K562 (cell line): ENCODE data around the gene PLEKHA7. TPM values are rescaled to one million over a fixed set of nuclear protein-coding genes. Genes with fewer than 3 reads are reported as not detected.

Experiments
- ATAC-seq: fragments of 200-7000 bp; cut with Tn5 transposase; 3 replicates; pipeline ENCODE4 v1.9.1; 2020; ENCODE audit warnings: moderate library complexity
- BruUV-seq: library from RNA; stranded (reverse); fragments of 400-500 nt; replicated peaks from 2 replicates; lab custom pipeline; 2021; lab: Mats Ljungman, UMichigan
- CTCF ChIA-PET: fragments of 300-600 bp; formaldehyde crosslinking; extraction: SDS; loops from one replicate; lab custom pipeline; 2021; ENCODE audit warnings: low intra/inter-chr PET ratio; lab: Yijun Ruan, JAX
- POLR2A ChIA-PET: fragments of 300-600, 350-650 bp; sonication (Branson Sonifier 250); formaldehyde crosslinking; extraction: SDS; loops from one replicate; lab custom pipeline; 2021; ENCODE audit warnings: antibody characterized with exemption, inconsistent platforms; lab: Yijun Ruan, JAX
- DNase-seq, 4 experiments: peaks; one replicate each; pipeline versions ENCODE4 v3.0.0 to v3.0.0-alpha.2; 2011 to 2018; ENCODE audit warnings: low spot score in 3 of 4, mixed read lengths in 3 of 4; ENCODE audit errors: extremely low read depth in 1 of 4
- FAIRE-seq: peaks from 2 replicates; lab custom pipeline; 2011; peaks lifted over from hg19 to GRCh38; lab: Jason Lieb, UNC
- H2AFZ ChIP-seq: 2 replicates; pipeline ENCODE4 v1.6.0; 2011; ENCODE audit warnings: low read depth, low read length, control low read depth, inconsistent platforms
- H3K27ac ChIP-seq: fragments of 200-600 bp; 3 replicates; pipeline ENCODE4 v1.8.0; 2011; ENCODE audit warnings: low read depth, mild to moderate bottlenecking, control low read depth, inconsistent platforms, low read length, moderate library complexity, mixed read lengths; ENCODE audit errors: extremely low read depth
- H3K27me3 ChIP-seq, 2 experiments: fragments of 300-600 bp in 1 of 2; 2 replicates in 1 of 2; 3 replicates in 1 of 2; pipeline versions ENCODE4 v1.6.0 to v1.8.0; 2011; ENCODE audit warnings: inconsistent platforms in 2 of 2, low read length in 2 of 2, mild to moderate bottlenecking in 1 of 2, mixed read lengths in 1 of 2, moderate library complexity in 1 of 2; ENCODE audit not compliant: control insufficient read depth in 2 of 2, insufficient read depth in 2 of 2
- H3K36me3 ChIP-seq: fragments of 300-600 bp; 3 replicates; pipeline ENCODE4 v1.8.0; 2011; ENCODE audit warnings: mild to moderate bottlenecking, low read length, inconsistent platforms; ENCODE audit not compliant: control insufficient read depth, insufficient read depth
- H3K4me1 ChIP-seq, 2 experiments: fragments of 200-600 bp in 1 of 2; replicated peaks in 1 of 2; 2 replicates in 1 of 2; 3 replicates in 1 of 2; pipeline versions ENCODE4 v1.5.1 to v1.8.0; 2011; ENCODE audit warnings: inconsistent platforms in 2 of 2, low read length in 2 of 2, mild to moderate bottlenecking in 1 of 2, mixed read lengths in 1 of 2, moderate library complexity in 1 of 2; ENCODE audit not compliant: control insufficient read depth in 2 of 2, insufficient read depth in 2 of 2
- H3K4me2 ChIP-seq: 2 replicates; pipeline ENCODE4 v1.6.1; 2011; ENCODE audit warnings: low read length, control low read depth, inconsistent platforms, mixed read lengths; ENCODE audit not compliant: insufficient read depth
- H3K4me3 ChIP-seq: fragments of 200-600 bp; sonication (generic), shearing (Covaris generic); 2 replicates; pipeline ENCODE4 v1.5.1; 2016; ENCODE audit warnings: control low read depth, inconsistent platforms
- H3K79me2 ChIP-seq: fragments of 200-600 bp; 3 replicates; pipeline ENCODE4 v1.8.0; 2011; ENCODE audit warnings: low read length, inconsistent platforms; ENCODE audit not compliant: control insufficient read depth, insufficient read depth
- H3K9ac ChIP-seq, 2 experiments: 2 replicates each; pipeline versions ENCODE4 v1.6.0 to v1.6.1; 2011; ENCODE audit warnings: low read depth in 2 of 2, low read length in 2 of 2, control low read depth in 1 of 2, inconsistent platforms in 1 of 2, mild to moderate bottlenecking in 1 of 2, mixed read lengths in 1 of 2; ENCODE audit not compliant: insufficient read depth in 1 of 2
- H3K9me1 ChIP-seq: one replicate; pipeline ENCODE4 v1.6.0; 2011; ENCODE audit warnings: inconsistent platforms, mild to moderate bottlenecking, low read length, moderate library complexity; ENCODE audit not compliant: control insufficient read depth, insufficient read depth
- H3K9me3 ChIP-seq: replicated peaks from 2 replicates; pipeline ENCODE4 v1.5.1; 2011; ENCODE audit warnings: low read depth, low read length, inconsistent platforms; ENCODE audit not compliant: control insufficient read depth, insufficient read depth
- H4K20me1 ChIP-seq: replicated peaks from 2 replicates; pipeline ENCODE4 v1.6.1; 2011; ENCODE audit warnings: low read length, inconsistent platforms, mixed read lengths; ENCODE audit not compliant: control insufficient read depth, insufficient read depth
- CBX8 ChIP-seq: fragments of 200-600 bp; sonication (generic); IDR thresholded peaks from 2 replicates; pipeline ENCODE4 v1.6.1; 2012; ENCODE audit warnings: borderline replicate concordance, mixed run types, low read depth, mild to moderate bottlenecking, moderate library complexity, mixed read lengths, low read length, control low read depth, inconsistent platforms; ENCODE audit not compliant: poor library complexity, severe bottlenecking; ENCODE audit errors: extremely low read depth
- KLF13 ChIP-seq: fragments of 450-650 bp; IDR thresholded peaks from 2 replicates; pipeline ENCODE4 v1.6.1; 2016; ENCODE audit warnings: missing genetic modification characterization, low read depth, mild to moderate bottlenecking, missing compliant biosample characterization, moderate library complexity, borderline replicate concordance
- MCM2 ChIP-seq: fragments of 450-650 bp; IDR thresholded peaks from 2 replicates; pipeline ENCODE4 v1.6.1; 2017; ENCODE audit warnings: low read depth, mild to moderate bottlenecking
- PHF21A ChIP-seq: fragments of 450-650 bp; IDR thresholded peaks from 2 replicates; pipeline ENCODE4 v1.6.1; 2017; ENCODE audit warnings: low read depth, borderline replicate concordance
- RAD21 ChIP-seq, 2 experiments: fragments of 250-450 bp in 1 of 2; fragments of 450-650 bp in 1 of 2; sonication (Bioruptor Pico) in 1 of 2; formaldehyde crosslinking in 1 of 2; IDR thresholded peaks in 1 of 2; conservative IDR thresholded peaks in 1 of 2; 2 replicates each; pipeline versions ENCODE4 v1.4.0 to v1.8.0; 2020 to 2022; ENCODE audit warnings: mild to moderate bottlenecking in 2 of 2, moderate library complexity in 1 of 2
- ZNF384 ChIP-seq: IDR thresholded peaks from 2 replicates; pipeline ENCODE4 v1.6.1; 2012; ENCODE audit warnings: low read depth, low read length, improper control_type of control experiment
- ZNF717 ChIP-seq: fragments of 250-450 bp; sonication (Bioruptor Pico); IDR thresholded peaks from 2 replicates; pipeline ENCODE4 v1.5.0; 2021
- WGBS: fragments of 100-300 bp; shearing (Covaris generic); methylation state at CpG from one replicate; pipeline ENCODE4 v1.1.6; 2016; ENCODE audit warnings: low coverage, mixed read lengths; ENCODE audit not compliant: insufficient coverage; ENCODE audit errors: missing lambda C conversion rate; 5-methylcytosine and 5-hydroxymethylcytosine counted together
- in situ Hi-C: fragments of 300-500 bp; cut with MboI; formaldehyde crosslinking; loops from 4 replicates; pipeline ENCODE4 v1.15.0; 2018; ENCODE audit warnings: inconsistent platforms, mixed read lengths
- intact Hi-C: fragments of 100-400 bp; cut with micrococcal nuclease; formaldehyde crosslinking; loops from 2 replicates; pipeline ENCODE4 v1.14.2; 2022
- polyA plus RNA-seq, 8 experiments: library from polyadenylated mRNA; depleted of rRNA in 4 of 8; stranded (reverse) in 5 of 8; unstranded in 3 of 8; fragments of >200 nt; fragmentation: Nextera tagmentation in 2 of 8; fragmentation: Illumina TruSeq in 1 of 8; extraction: Ambion mirVana in 2 of 8; extraction: Trizol in 1 of 8; gene quantifications; 2 replicates each; pipeline versions ENCODE4 v1.2.1 to v1.2.3, GENCODE V29; 2011 to 2014; ENCODE audit warnings: inconsistent platforms in 1 of 8, missing spikeins in 1 of 8
- total RNA-seq, 7 experiments: library from RNA; depleted of rRNA in 6 of 7; stranded (reverse); fragments of >200 nt in 6 of 7; fragmentation: Illumina TruSeq in 2 of 7; extraction: Trizol in 2 of 7; gene quantifications; 2 replicates each; pipeline versions ENCODE4 v1.2.1 to v1.2.3, GENCODE V29; 2011 to 2021; ENCODE audit warnings: low replicate concordance in 1 of 7
- TF ChIP-seq, protein P1 (sequence below), 2 experiments: fragments of 450-650 bp in 1 of 2; sonication (generic) in 1 of 2; formaldehyde crosslinking in 1 of 2; IDR thresholded peaks in 1 of 2; conservative IDR thresholded peaks in 1 of 2; 2 replicates each; pipeline versions ENCODE4 v1.6.1 to v1.8.1; 2016 to 2023; ENCODE audit warnings: mild to moderate bottlenecking in 2 of 2, moderate library complexity in 2 of 2, inconsistent platforms in 1 of 2, missing genetic modification reagents in 1 of 2
- TF ChIP-seq, protein P2 (sequence below), 3 experiments: IDR thresholded peaks in 2 of 3; conservative IDR thresholded peaks in 1 of 3; 2 replicates each; pipeline ENCODE4 v1.5.1; 2011 to 2012; ENCODE audit warnings: low read length in 3 of 3, mild to moderate bottlenecking in 3 of 3, control low read depth in 2 of 3, improper control_type of control experiment in 1 of 3, inconsistent platforms in 1 of 3, low read depth in 1 of 3, mixed read lengths in 1 of 3, moderate library complexity in 1 of 3; ENCODE audit not compliant: insufficient read depth in 2 of 3

PLEKHA7 gene
- total and polyA plus RNA-seq, 9 of the 15 experiments (the other 6 are each of a cell fraction or from before 2014, with no cell fraction given) = 0.06 to 0.77 (median 0.20) TPM; not detected in 1

DNA sequence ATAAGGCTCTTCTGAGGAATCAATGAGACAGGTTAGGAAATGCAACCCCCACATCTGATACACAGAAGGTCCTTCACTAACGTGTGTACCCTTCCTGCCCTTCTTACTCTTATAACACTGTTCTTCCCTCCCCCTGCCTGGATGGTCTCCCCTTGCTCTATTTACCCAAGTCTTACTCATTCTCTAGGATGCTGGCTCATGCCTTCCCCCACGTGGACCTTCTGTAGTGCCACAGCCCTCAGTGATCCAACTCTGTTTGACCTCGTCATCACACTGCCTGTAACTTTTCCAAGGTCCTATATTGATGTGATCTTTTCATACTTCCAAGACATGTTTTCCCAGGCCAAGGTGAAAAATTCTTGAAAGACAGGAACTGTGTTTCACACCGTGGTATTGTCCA is 195.9 kb downstream of the PLEKHA7 start:
- Histone ChIP-seq H3K9me3 (no peaks in the 10 kb centered on the region), H3K9me1 (no peaks in the 10 kb centered on the region), H4K20me1 (no peaks in the 10 kb centered on the region), H3K9ac (no peak overlapping the region), H3K27ac (no peak overlapping the region), H3K4me3 (no peak overlapping the region), H2AFZ (no peak overlapping the region), H3K27me3 (peaks cover 35 to 56% of the 10 kb centered on the region in 2 experiments), H3K79me2 (no peaks in the 10 kb centered on the region), H3K4me2 (no peak overlapping the region), H3K4me1 (peaks cover 5 to 11% of the 10 kb centered on the region in 2 experiments; a peak in 3 of 5 replicates), H3K36me3 (no peaks in the 10 kb centered on the region)
- TF ChIP-seq KLF13 (tag) = no peak
- no peak for TF ChIP-seq CBX8
- peak in 1 of 2 experiments; percentile 20; a peak in 1 of 4 replicates for TF ChIP-seq RAD21 (CRISPR knock-in tag; conservative IDR thresholded peaks at IDR 0.05 in 1 of 2, IDR thresholded peaks at IDR 0.05 in 1 of 2)
- no peak for TF ChIP-seq PHF21A
- TF ChIP-seq, protein P1, sequence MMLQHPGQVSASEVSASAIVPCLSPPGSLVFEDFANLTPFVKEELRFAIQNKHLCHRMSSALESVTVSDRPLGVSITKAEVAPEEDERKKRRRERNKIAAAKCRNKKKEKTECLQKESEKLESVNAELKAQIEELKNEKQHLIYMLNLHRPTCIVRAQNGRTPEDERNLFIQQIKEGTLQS (IDR thresholded peaks at IDR 0.05) = 0 out of 2 replicates have a peak, but pooled peaks have one; percentile 7
- TF ChIP-seq, protein P1 (CRISPR knock-in tag; conservative IDR thresholded peaks at IDR 0.05) = no peak
- no peak for TF ChIP-seq ZNF717
- no peak for TF ChIP-seq MCM2
- TF ChIP-seq ZNF384 = no peak
- TF ChIP-seq, protein P2, sequence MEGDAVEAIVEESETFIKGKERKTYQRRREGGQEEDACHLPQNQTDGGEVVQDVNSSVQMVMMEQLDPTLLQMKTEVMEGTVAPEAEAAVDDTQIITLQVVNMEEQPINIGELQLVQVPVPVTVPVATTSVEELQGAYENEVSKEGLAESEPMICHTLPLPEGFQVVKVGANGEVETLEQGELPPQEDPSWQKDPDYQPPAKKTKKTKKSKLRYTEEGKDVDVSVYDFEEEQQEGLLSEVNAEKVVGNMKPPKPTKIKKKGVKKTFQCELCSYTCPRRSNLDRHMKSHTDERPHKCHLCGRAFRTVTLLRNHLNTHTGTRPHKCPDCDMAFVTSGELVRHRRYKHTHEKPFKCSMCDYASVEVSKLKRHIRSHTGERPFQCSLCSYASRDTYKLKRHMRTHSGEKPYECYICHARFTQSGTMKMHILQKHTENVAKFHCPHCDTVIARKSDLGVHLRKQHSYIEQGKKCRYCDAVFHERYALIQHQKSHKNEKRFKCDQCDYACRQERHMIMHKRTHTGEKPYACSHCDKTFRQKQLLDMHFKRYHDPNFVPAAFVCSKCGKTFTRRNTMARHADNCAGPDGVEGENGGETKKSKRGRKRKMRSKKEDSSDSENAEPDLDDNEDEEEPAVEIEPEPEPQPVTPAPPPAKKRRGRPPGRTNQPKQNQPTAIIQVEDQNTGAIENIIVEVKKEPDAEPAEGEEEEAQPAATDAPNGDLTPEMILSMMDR (IDR thresholded peaks at IDR 0.05 in 2 of 3, conservative IDR thresholded peaks at IDR 0.05 in 1 of 3; ENCODE audit: insufficient read depth in 2 of 3, low read depth in 1 of 3, low read length in 3 of 3) = peak in 1 of 3 experiments; percentile 11; a peak in 1 of 6 replicates
- 0% methylated on average over 4 of the region's 4 CpGs for WGBS
- no TSS peak for BruUV-seq
- DNase-seq (no peak), ATAC-seq (no peak), FAIRE-seq (no peak)
- intact Hi-C loops (no loop called here), in situ Hi-C loops (loop anchor here (5.0 kb wide), 1 partner anchor 244 kb away; no protein-coding TSS in a partner anchor)
- ChIA-PET CTCF (no interaction called here), POLR2A (no interaction called here)
